Measurements from ENCODE around the gene LRRK1. TPM values are rescaled to one million over a fixed set of nuclear protein-coding genes. Genes with fewer than 3 reads are reported as not detected.

The LRRK1 gene
- total and polyA plus RNA-seq, 8 donors: 4.3 to 19.4 (median 11.1) TPM

GRCh38 chr15:100994597-100995446 lies 75.7 kb downstream of the LRRK1 start:
- H3K4me3 ChIP-seq: no peak overlapping the region
- TF ChIP-seq CTCF (IDR thresholded peaks at IDR 0.05): no peak
- no peaks in the 10 kb centered on the region for H3K4me1 ChIP-seq
- H3K27me3 ChIP-seq: no peaks in the 10 kb centered on the region
- intact Hi-C loops (cut with DNase I): no loop called here
- FAIRE-seq (no peak), ATAC-seq (no peak), DNase-seq (no peak)
- 90 to 91% methylated on average over 17 of the region's 17 CpGs for WGBS, 2 donors
- no peaks in the 10 kb centered on the region for H3K36me3 ChIP-seq
- H3K27ac ChIP-seq: no peak overlapping the region
- H3K9me3 ChIP-seq: no peaks in the 10 kb centered on the region

- no peak for TF ChIP-seq CTCF (IDR thresholded peaks at IDR 0.05)
- ATAC-seq (no peak), FAIRE-seq (no peak), DNase-seq (no peak)
- Histone ChIP-seq H3K36me3 (no peaks in the 10 kb centered on the region), H3K4me3 (no peak overlapping the region), H3K9me3 (no peaks in the 10 kb centered on the region), H3K27ac (no peak overlapping the region), H3K27me3 (no peaks in the 10 kb centered on the region), H3K4me1 (no peaks in the 10 kb centered on the region)
- intact Hi-C loops (cut with DNase I): no loop called here
- WGBS, 2 donors: 76 to 84% methylated on average over 20 of the region's 20 CpGs
Measured at GRCh38 chr15:100995471-100996430, 76.6 kb downstream of the LRRK1 start.

GRCh38 chr15:100997442-100997841 lies 78.3 kb downstream of the LRRK1 start:
- 75 to 88% methylated on average over 1 of the region's 1 CpG for WGBS, 2 donors
- no peak overlapping the region for H3K27ac ChIP-seq
- no peak for DNase-seq
- no peak for TF ChIP-seq CTCF (IDR thresholded peaks at IDR 0.05)
- no peaks in the 10 kb centered on the region for H3K9me3 ChIP-seq
- FAIRE-seq: no peak
- no peaks in the 10 kb centered on the region for H3K27me3 ChIP-seq
- H3K4me3 ChIP-seq: no peak overlapping the region
- intact Hi-C loops (cut with DNase I): no loop called here
- no peak for ATAC-seq
- H3K36me3 ChIP-seq: no peaks in the 10 kb centered on the region
- no peaks in the 10 kb centered on the region for H3K4me1 ChIP-seq

GRCh38 chr15:100998630-100999029 lies 79.5 kb downstream of the LRRK1 start:
- Histone ChIP-seq H3K27me3 (no peaks in the 10 kb centered on the region), H3K4me1 (no peaks in the 10 kb centered on the region), H3K9me3 (no peaks in the 10 kb centered on the region), H3K27ac (no peak overlapping the region), H3K36me3 (no peaks in the 10 kb centered on the region), H3K4me3 (no peak overlapping the region)
- DNase-seq (no peak), ATAC-seq (no peak), FAIRE-seq (no peak)
- WGBS, 2 donors: 95% methylated on average over 1 of the region's 1 CpG
- intact Hi-C loops (cut with DNase I): no loop called here
- no peak for TF ChIP-seq CTCF (IDR thresholded peaks at IDR 0.05)
